SK-N-MC (cell line): Measurements from ENCODE around the gene SYNE1.

ENCODE experiments used
- EZH2 ChIP-seq: fragments of 200-600 bp; sonication (generic); IDR thresholded peaks from one replicate; pipeline ENCODE4 v1.6.1; 2017; ENCODE audit warnings: antibody characterized with exemption
- POLR2AphosphoS5 ChIP-seq: IDR thresholded peaks from 2 replicates; pipeline ENCODE4 v1.6.1; 2012; ENCODE audit warnings: mild to moderate bottlenecking, low read depth, low read length, borderline replicate concordance

GRCh38 chr6:152386131-152386530, 251.0 kb downstream of the SYNE1 start:
- no peak for TF ChIP-seq POLR2AphosphoS5
- no peak for TF ChIP-seq EZH2
